NT2/D1 (cell line): Measurements from ENCODE around the gene USE1.

ENCODE experiments used
- SUZ12 ChIP-seq: IDR thresholded peaks from 2 replicates; pipeline ENCODE4 v1.6.1; 2011; ENCODE audit not compliant: insufficient read length, insufficient read depth; ENCODE audit errors: extremely low read depth
- YY1 ChIP-seq: IDR thresholded peaks from 2 replicates; pipeline ENCODE4 v1.6.1; 2011; ENCODE audit not compliant: insufficient read length, insufficient read depth
- ZNF274 ChIP-seq: IDR thresholded peaks from 2 replicates; pipeline ENCODE4 v1.6.1; 2011; ENCODE audit warnings: mild to moderate bottlenecking, low read depth, low read length

DNA sequence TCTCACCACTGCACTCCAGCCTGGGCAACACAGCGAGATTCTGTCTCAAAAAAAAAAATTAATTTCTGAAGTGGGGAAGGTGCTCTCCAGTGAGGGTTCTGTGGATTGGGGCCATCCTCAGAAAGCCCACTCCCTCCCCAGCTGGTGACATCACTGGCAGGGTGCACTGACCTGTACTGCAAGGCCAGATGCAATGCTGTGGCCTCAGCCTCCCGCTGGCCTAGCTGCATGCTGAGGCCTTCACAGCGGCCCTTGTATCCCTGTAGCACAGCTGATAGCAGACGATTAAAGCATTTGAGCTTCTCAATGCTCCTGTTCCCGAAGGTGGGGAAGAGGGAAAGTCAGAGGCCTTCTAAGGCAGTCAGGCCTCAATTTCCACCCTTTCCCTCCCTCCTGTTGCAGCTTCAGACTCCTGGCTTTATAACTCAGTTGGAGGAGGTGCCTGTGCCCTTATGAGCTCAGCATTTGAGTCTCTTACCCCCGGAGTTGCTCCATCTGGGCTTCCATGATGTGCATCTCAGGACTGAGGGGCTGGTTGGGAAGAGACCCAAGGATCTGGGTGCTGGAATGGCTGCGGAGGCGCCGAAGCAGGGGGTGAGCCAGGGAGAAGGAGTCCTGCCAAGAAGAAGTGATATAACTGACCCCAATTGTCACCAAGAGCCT, 44.1 kb downstream of the USE1 start:
- TF ChIP-seq SUZ12 = no peak
- TF ChIP-seq ZNF274 = no peak
- TF ChIP-seq YY1 = no peak
